Ishikawa (cell line): ENCODE results near the gene NAV2.

Experiments
- CEBPB ChIP-seq: IDR thresholded peaks from 2 replicates; pipeline ENCODE4 v1.6.1; 2012
- CREB1 ChIP-seq: IDR thresholded peaks from 2 replicates; pipeline ENCODE4 v1.6.1; 2012; ENCODE audit warnings: low read depth
- EGR1 ChIP-seq: IDR thresholded peaks from 2 replicates; pipeline ENCODE4 v1.6.1; 2012
- EP300 ChIP-seq: IDR thresholded peaks from 2 replicates; pipeline ENCODE4 v1.6.1; 2012; ENCODE audit warnings: borderline replicate concordance
- FOXM1 ChIP-seq: IDR thresholded peaks from 2 replicates; pipeline ENCODE4 v1.6.1; 2012; ENCODE audit warnings: low read depth, borderline replicate concordance
- MAX ChIP-seq: IDR thresholded peaks from 2 replicates; pipeline ENCODE4 v1.6.1; 2012
- NFIC ChIP-seq: IDR thresholded peaks from 2 replicates; pipeline ENCODE4 v1.6.1; 2012
- RAD21 ChIP-seq: IDR thresholded peaks from 2 replicates; pipeline ENCODE4 v1.6.1; 2012; ENCODE audit warnings: low read depth
- REST ChIP-seq: IDR thresholded peaks from 2 replicates; pipeline ENCODE4 v1.6.1; 2012; ENCODE audit warnings: low read depth, mild to moderate bottlenecking
- TAF1 ChIP-seq: IDR thresholded peaks from 2 replicates; pipeline ENCODE4 v1.6.1; 2012; ENCODE audit warnings: low read depth, mild to moderate bottlenecking
- TCF12 ChIP-seq: IDR thresholded peaks from 2 replicates; pipeline ENCODE4 v1.6.1; 2012; ENCODE audit warnings: low read depth
- TEAD4 ChIP-seq: IDR thresholded peaks from 2 replicates; pipeline ENCODE4 v1.6.1; 2012
- USF1 ChIP-seq: IDR thresholded peaks from 2 replicates; pipeline ENCODE4 v1.6.1; 2012
- YY1 ChIP-seq: IDR thresholded peaks from 2 replicates; pipeline ENCODE4 v1.6.1; 2012; ENCODE audit warnings: low read depth

DNA sequence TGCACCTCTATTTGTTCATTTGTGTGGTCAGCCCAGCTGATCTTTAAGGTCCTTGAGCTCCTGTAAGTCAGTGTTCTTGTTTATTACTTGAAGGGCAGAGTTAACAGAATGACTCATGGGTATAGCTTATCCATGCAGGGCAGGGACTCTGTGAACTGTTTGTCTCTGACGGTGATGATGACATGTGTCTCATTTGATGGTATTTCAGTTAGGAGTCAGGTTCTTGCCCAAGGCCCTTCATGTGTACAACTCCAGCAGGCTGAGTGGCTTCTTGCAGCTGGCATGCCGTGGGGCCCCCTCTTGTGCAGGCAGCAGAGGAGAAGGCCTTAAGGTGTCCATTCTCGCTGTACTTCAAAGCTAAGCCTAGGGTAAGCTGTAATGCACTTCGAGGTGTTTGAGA lies 282.5 kb downstream of the NAV2 start:
- no peak for TF ChIP-seq YY1
- no peak for TF ChIP-seq CEBPB
- TF ChIP-seq REST, result no peak
- no peak for TF ChIP-seq CREB1
- TF ChIP-seq NFIC, result no peak
- TF ChIP-seq RAD21, result no peak
- no peak for TF ChIP-seq FOXM1
- TF ChIP-seq TEAD4, result no peak
- no peak for TF ChIP-seq EGR1
- TF ChIP-seq USF1, result no peak
- no peak for TF ChIP-seq TCF12
- no peak for TF ChIP-seq EP300
- no peak for TF ChIP-seq TAF1
- no peak for TF ChIP-seq MAX
